ENCODE measurements around the gene GABBR1.

Gene GABBR1

GRCh38 chr6:29666826-29667130 is 33.8 kb upstream of the GABBR1 start:
- Histone ChIP-seq H3K27ac (ENCODE audit: extremely low read depth, low read depth, low read length) (no peak overlapping the region), H3K4me1 (ENCODE audit: control insufficient read depth, insufficient read depth, low read length) (peaks cover 3% of the 10 kb centered on the region; the same call in 1 of the 2 replicates), H3K36me3 (ENCODE audit: control insufficient read depth in 2 of 2, insufficient read depth in 1 of 2, low read length in 2 of 2) (no peaks in the 10 kb centered on the region), H3K9me3 (ENCODE audit: control insufficient read depth, insufficient read depth, low read depth, low read length) (no peaks in the 10 kb centered on the region), H3K4me3 (ENCODE audit: low read depth, low read length) (no peak overlapping the region)
- ChIA-PET POLR2A (interaction anchor here (1.1 to 1.8 kb wide), 2 partner anchors 16 to 34 kb away, joined by 4 to 7 read pairs; partner anchors contain the start of gene GABBR1), CTCF (interaction anchor here (0.6 to 10.1 kb wide), 9 partner anchors 10 to 1916 kb away, joined by 3 to 287 read pairs (median 4); partner anchors contain the start of gene MOG)
- no peak for TF ChIP-seq ZNF132 (tag by site-specific recombination; IDR thresholded peaks at IDR 0.05; ENCODE audit: borderline replicate concordance)
- TF ChIP-seq ZNF777 (tag by site-specific recombination; IDR thresholded peaks at IDR 0.05; ENCODE audit: borderline replicate concordance): no peak
- no peak for TF ChIP-seq ZNF600 (tag by site-specific recombination; IDR thresholded peaks at IDR 0.05)
- TF ChIP-seq ZNF571 (tag by site-specific recombination; IDR thresholded peaks at IDR 0.05): no peak
- no peak for TF ChIP-seq ZNF121 (tag by site-specific recombination; IDR thresholded peaks at IDR 0.05)
- TF ChIP-seq, protein P1, sequence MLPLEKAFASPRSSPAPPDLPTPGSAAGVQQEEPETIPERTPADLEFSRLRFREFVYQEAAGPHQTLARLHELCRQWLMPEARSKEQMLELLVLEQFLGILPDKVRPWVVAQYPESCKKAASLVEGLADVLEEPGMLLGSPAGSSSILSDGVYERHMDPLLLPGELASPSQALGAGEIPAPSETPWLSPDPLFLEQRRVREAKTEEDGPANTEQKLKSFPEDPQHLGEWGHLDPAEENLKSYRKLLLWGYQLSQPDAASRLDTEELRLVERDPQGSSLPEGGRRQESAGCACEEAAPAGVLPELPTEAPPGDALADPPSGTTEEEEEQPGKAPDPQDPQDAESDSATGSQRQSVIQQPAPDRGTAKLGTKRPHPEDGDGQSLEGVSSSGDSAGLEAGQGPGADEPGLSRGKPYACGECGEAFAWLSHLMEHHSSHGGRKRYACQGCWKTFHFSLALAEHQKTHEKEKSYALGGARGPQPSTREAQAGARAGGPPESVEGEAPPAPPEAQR (tag by site-specific recombination; IDR thresholded peaks at IDR 0.05): no peak
- no peak for TF ChIP-seq PRDM10 (tag by site-specific recombination; IDR thresholded peaks at IDR 0.05)
- TF ChIP-seq ZNF114 (tag by site-specific recombination; IDR thresholded peaks at IDR 0.05): no peak
- no peak for TF ChIP-seq FEZF1 (tag by site-specific recombination; IDR thresholded peaks at IDR 0.05)
- no peak for TF ChIP-seq ZNF548 (tag by site-specific recombination; IDR thresholded peaks at IDR 0.05)
- TF ChIP-seq, protein P2, sequence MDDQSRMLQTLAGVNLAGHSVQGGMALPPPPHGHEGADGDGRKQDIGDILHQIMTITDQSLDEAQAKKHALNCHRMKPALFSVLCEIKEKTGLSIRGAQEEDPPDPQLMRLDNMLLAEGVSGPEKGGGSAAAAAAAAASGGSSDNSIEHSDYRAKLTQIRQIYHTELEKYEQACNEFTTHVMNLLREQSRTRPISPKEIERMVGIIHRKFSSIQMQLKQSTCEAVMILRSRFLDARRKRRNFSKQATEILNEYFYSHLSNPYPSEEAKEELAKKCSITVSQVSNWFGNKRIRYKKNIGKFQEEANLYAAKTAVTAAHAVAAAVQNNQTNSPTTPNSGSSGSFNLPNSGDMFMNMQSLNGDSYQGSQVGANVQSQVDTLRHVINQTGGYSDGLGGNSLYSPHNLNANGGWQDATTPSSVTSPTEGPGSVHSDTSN (CRISPR knock-in tag; IDR thresholded peaks at IDR 0.05): no peak
- TF ChIP-seq ZNF501 (tag by site-specific recombination; IDR thresholded peaks at IDR 0.05): no peak
- TF ChIP-seq REST (tag by site-specific recombination; IDR thresholded peaks at IDR 0.05): no peak
- no peak for TF ChIP-seq ZNF513 (tag by site-specific recombination; IDR thresholded peaks at IDR 0.05)
- no peak for TF ChIP-seq ZBTB21 (tag by site-specific recombination; IDR thresholded peaks at IDR 0.05)
- TF ChIP-seq ZNF248 (tag by site-specific recombination; IDR thresholded peaks at IDR 0.05): no peak
- TF ChIP-seq, protein P3, sequence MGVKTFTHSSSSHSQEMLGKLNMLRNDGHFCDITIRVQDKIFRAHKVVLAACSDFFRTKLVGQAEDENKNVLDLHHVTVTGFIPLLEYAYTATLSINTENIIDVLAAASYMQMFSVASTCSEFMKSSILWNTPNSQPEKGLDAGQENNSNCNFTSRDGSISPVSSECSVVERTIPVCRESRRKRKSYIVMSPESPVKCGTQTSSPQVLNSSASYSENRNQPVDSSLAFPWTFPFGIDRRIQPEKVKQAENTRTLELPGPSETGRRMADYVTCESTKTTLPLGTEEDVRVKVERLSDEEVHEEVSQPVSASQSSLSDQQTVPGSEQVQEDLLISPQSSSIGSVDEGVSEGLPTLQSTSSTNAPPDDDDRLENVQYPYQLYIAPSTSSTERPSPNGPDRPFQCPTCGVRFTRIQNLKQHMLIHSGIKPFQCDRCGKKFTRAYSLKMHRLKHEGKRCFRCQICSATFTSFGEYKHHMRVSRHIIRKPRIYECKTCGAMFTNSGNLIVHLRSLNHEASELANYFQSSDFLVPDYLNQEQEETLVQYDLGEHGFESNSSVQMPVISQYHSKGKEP (tag by site-specific recombination; IDR thresholded peaks at IDR 0.05): no peak

Data from HEK293 (cell line).